Stimulated activated CD4-positive, alpha-beta T cell treated with anti-CD3 and anti-CD28 coated beads, Interleukin-2, amount 100 ng/mL, for 24 hours (primary cell): ENCODE results near the gene SLC17A9.

ENCODE experiments used
- DNase-seq, 2 donors: peaks; one replicate each; pipeline ENCODE4 v3.0.0-alpha.2; 2020

SLC17A9 gene

GRCh38 chr20:63006540-63007359 is 54.2 kb downstream of the SLC17A9 start, which contains the start of gene BHLHE23:
Gene BHLHE23 (minus strand): TSS chr20:63006964. CDS start chr20:63006774, 190 bp downstream.
- DNase-seq: peak in 1 of 2 donors; percentile 24

GRCh38 chr20:63007360-63007645 is 54.8 kb downstream of the SLC17A9 start:
- no peak for DNase-seq

- no peak for DNase-seq
Observed at GRCh38 chr20:63007646-63008488, 55.4 kb downstream of the SLC17A9 start.

GRCh38 chr20:63008541-63009044 is 56.1 kb downstream of the SLC17A9 start:
- no peak for DNase-seq

- peak; percentile 87 to 90 for DNase-seq
Observed at GRCh38 chr20:63009045-63009961, 56.8 kb downstream of the SLC17A9 start.

- peak; percentile 71 to 75 for DNase-seq
Observed at GRCh38 chr20:63009988-63010769, 57.7 kb downstream of the SLC17A9 start.

GRCh38 chr20:63011798-63012197 is 59.3 kb downstream of the SLC17A9 start:
- no peak for DNase-seq

- DNase-seq: no peak
Observed at GRCh38 chr20:63013207-63013606, 60.7 kb downstream of the SLC17A9 start.

GRCh38 chr20:63014287-63014686 is 61.8 kb downstream of the SLC17A9 start:
- no peak for DNase-seq

GRCh38 chr20:63014710-63015109 is 62.2 kb downstream of the SLC17A9 start:
- DNase-seq: no peak

GRCh38 chr20:63015147-63015661 is 62.7 kb downstream of the SLC17A9 start:
- DNase-seq: no peak

- DNase-seq: no peak
Observed at GRCh38 chr20:63015662-63016361, 63.3 kb downstream of the SLC17A9 start.

GRCh38 chr20:63016514-63017075 is 64.1 kb downstream of the SLC17A9 start:
- DNase-seq: no peak

- no peak for DNase-seq
Observed at GRCh38 chr20:63017076-63017825, 64.7 kb downstream of the SLC17A9 start.

- DNase-seq: no peak
Observed at GRCh38 chr20:63017826-63018411, 65.4 kb downstream of the SLC17A9 start.
